CD4-positive, alpha-beta T cell treated with Interleukin-6 at 100 ng/mL for 8 hours (primary cell): Measurements from ENCODE around the gene TSHZ1.

Experiments used
- DNase-seq: peaks from one replicate; pipeline ENCODE4 v3.0.0-alpha.2; 2020; ENCODE audit warnings: mixed read lengths, low spot score

Gene TSHZ1

DNA sequence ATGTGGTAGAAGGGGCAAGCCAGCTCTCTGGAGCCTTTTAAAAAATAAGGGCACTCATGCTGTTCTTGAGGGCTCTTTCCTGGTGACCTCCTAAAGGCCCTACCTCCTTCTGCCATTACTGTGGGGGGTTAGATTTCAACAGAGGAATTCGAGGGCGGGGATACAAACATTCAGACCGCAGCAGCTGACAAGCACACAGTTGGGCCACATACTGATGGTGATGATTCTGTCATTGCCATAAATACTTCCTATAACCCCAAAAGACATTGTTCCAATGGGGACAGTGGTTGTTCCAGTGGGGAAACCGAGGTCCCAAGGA, 67.0 kb downstream of the TSHZ1 start:
- no peak for DNase-seq

DNA sequence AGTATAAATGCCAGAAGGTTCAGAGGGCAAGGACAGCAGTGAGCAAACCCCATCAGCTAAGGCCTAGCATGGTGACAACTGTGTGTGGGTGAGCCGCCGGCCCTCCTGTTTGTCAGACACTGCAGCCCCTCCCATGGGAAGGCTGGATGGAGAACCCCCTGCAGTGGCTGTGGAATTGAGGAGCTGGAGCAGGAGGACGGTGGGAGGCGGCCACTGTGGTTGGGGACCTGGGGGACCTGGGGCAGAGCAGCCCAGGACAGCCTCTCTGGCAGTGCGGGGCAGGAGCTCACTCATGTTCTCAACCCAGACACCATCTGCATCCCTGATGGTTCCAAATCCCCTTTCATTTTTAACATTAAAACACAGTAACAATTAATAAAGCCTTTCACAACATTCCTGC, 68.8 kb downstream of the TSHZ1 start:
- DNase-seq, result no peak

DNA sequence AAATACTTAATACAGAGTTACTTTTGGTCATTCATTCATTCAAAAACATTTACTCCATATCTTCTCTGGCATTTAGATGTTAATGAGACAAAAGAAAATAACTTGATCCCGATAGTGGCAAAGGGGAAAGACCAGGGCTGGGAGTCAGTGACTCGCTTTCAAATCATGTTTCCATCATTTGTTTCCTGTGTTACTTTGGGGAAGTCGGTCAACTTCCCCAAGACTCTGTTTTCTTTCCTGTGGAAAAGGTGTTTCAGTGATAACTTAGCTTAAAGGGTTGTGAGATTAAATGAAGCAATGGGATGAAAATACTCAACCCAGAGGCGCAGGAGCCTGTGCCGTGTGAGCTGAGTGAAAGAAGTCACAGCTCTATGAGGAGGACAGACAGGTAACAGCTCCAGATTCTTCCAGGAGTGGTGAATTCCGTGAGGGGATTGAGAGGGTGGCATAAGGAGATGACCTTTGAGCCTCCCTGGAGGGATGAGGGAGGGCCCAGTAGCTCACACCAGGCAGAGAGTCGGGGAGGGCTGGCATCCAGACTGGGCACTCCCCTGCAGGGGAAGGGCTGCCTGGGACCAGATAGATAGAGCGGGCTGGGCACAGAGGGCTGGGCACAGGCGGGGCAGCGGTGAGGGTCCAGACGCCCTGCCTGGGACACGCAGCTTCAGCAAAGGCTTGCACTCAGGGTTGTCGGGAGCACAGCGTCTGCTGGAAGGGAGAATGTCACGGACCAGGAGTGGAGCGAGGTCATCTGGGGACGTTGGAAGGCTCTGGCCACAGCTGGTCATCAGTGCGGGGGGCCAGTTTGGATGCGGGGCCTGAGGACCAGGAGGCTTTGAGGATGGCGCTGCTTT, 70.1 kb downstream of the TSHZ1 start:
- no peak for DNase-seq

DNA sequence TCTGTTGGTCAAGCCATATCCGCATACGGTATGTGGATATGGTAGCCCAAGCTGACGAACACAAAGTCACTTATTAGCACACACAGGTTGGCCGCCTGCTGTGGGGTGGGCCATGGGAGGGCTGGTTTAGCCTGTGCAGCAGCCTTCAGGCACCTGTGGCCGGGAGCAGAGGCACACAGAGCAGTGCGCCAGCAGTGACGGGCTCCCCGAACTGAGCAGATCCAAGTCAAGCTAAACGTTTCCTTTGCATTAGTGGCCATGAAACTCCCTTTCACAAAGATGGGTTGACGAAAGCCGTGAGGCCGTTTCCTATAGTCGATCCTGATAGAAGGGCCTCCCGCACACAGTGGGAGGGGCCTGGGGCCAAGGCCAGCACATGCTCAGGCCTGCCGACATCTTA, 72.1 kb downstream of the TSHZ1 start:
- no peak for DNase-seq

DNA sequence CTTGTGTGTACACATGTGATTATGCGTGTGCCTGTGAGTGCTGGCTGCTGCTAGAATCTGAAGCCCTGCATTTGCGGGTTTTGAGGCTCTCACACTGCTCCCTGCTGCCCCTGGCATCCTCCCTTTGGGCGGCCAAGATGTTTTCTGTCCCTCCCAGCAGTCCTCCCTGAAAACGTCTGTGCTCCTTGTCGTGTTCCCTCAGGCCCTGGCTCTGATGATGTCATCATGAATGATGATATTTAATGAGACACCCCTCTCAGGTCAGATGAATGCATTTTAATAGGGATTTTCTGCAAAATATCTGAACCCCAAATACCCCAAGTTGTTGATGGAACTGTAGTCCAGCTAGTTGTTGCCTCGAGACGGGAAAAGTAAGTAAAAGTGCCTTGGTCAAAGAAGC, 73.1 kb downstream of the TSHZ1 start:
- no peak for DNase-seq

DNA sequence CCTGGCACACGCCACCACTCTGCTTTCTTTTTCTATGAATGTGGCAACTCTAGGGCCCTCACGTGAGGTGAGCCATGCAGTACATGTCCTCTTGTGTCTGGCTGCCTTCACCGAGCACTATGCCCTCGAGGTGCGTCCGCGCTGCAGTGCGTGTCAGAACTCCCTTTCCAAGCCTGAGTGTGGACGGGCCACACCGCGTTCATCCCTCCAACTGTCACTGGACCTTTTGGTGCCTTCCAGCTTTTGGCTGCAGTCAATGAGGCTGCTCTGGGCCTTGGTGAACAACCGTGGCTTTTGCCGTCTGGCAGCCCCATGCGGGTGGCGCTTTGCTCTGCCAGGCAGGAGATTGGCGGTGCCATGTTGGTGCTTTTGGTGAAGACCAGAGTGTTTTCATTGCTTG, 74.0 kb downstream of the TSHZ1 start:
- no peak for DNase-seq

DNA sequence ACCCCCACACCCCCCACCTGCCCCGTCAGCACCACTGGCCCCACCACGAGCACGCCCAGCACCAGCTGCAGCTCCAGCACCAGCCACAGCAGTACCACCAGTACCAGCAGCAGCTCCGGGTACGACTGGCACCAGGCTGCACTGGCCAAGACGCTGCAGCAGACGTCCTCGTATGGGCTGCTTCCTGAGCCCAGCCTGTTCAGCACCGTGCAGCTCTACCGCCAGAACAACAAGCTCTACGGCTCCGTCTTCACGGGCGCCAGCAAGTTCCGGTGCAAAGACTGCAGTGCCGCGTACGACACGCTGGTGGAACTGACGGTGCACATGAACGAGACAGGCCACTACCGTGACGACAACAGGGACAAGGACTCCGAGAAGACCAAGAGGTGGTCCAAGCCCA, 75.3 kb downstream of the TSHZ1 start:
- no peak for DNase-seq

DNA sequence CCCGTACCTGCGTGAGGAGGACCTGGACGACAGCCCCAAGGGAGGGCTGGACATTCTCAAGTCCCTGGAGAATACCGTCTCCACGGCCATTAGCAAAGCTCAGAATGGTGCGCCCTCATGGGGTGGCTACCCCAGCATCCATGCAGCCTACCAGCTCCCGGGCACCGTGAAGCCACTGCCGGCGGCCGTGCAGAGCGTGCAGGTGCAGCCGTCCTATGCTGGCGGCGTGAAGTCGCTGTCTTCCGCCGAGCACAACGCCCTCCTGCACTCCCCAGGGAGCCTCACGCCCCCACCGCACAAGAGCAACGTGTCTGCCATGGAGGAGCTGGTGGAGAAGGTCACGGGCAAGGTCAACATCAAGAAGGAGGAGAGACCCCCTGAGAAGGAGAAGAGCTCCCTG, 76.4 kb downstream of the TSHZ1 start:
- no peak for DNase-seq

DNA sequence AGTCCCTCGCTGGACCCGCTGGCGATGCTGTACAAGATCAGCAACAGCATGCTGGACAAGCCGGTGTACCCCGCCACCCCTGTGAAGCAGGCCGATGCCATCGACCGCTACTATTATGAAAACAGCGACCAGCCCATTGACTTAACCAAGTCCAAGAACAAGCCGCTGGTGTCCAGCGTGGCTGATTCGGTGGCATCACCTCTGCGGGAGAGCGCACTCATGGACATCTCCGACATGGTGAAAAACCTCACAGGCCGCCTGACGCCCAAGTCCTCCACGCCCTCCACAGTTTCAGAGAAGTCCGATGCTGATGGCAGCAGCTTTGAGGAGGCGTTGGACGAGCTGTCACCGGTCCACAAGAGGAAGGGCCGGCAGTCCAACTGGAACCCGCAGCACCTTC, 77.1 kb downstream of the TSHZ1 start:
- no peak for DNase-seq

DNA sequence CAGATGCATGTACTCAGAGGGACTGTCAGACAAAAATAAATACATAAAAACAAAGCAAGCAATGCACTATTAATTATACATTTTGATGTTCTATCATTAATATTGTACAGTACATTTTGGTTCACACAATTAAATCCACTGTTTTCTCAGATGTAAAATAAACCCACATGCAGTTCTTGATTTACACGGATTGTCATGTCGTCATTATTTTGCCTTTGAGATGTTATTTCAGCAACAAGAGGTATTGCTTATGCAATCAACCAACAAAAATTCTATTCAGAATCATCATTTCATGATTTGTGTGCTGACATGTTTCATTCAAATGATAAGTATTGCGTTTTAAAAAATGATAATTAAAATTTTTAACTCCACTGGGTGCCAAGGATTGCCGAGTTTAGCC, 79.2 kb downstream of the TSHZ1 start:
- no peak for DNase-seq

DNA sequence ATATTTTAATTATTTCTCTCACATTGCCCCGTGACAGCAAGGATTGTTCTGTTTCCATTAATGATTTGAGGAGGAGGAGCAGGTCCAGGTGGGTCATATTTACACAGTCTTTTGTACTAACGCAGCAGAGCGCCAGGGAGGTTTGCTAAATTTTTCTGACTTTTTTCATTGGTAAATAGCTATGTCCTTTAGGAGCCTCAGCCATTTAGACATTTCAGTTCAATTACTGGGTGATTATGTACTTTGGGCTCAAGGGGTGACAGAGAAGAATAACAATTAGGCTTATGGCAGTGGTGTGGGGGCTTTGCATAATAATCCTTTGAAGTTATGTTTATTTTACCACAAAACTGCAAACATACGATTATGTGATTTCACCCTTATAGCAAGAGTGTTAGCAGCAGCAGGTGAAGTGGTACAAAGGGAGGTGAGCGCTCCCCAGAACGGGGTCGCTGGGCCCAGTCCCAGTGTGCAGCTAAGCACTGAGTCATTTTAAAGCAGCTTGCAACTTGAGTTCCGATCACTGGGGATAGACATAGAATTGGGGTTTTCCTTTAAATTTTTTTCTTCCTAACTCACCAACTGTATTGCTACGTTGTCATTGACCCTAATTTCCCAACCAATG, 80.3 kb downstream of the TSHZ1 start:
- DNase-seq, result no peak

DNA sequence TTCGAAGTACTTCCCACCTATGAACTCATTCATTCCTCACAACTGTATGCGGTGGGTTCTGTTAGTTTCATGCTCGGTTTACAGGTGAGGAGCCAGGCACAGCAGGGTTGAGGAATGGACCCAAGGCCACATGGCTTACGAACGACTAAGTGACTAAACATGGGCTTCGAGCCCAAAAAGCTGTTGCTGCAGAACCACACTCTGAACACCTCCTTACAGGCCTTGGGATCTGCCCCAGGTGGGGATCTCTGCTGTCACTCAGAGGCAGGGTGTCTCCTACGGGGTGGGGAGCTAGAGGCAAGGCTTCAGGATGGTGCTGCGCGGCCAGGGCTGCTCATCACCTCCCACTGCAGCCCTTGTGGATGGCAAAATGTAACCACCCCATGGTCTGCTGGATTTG, 80.9 kb downstream of the TSHZ1 start:
- no peak for DNase-seq

DNA sequence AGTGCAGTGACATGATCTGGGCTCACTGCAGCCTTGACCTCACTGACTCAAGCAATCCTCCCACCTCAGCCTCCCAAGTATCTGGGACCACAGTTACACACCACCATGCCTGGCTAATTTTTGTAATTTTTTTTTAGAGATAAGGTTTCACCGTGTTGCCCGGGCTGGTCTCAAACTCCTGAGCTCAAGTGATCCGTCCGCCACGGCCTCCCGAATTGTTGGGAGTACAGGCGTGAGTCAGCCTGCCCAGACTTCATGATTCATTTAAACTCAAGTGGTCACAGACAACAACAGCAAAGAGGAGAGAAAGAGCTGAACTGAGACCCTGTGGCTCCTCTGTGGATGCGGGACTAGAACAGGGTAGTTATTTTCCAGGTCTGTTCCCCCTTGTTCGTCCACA, 83.0 kb downstream of the TSHZ1 start:
- no peak for DNase-seq

DNA sequence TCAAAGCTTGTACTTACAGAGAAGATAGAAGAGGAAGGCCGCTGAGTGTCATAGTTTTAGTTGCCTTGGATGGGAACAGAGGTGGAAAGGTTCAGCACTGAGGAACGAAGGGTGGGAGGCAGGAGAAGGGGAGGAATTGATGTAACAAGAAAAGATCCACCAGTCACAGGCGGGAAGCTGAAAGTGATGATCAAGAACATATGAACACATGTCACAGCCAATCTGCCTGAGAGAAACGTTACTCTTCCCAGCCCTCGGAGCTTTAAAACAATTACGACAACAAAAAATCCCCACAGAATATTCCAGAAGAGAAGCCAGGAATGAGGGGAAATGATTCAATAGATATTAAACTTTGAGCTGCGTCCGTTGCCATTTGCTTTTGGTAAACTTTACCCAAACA, 87.1 kb downstream of the TSHZ1 start:
- no peak for DNase-seq

DNA sequence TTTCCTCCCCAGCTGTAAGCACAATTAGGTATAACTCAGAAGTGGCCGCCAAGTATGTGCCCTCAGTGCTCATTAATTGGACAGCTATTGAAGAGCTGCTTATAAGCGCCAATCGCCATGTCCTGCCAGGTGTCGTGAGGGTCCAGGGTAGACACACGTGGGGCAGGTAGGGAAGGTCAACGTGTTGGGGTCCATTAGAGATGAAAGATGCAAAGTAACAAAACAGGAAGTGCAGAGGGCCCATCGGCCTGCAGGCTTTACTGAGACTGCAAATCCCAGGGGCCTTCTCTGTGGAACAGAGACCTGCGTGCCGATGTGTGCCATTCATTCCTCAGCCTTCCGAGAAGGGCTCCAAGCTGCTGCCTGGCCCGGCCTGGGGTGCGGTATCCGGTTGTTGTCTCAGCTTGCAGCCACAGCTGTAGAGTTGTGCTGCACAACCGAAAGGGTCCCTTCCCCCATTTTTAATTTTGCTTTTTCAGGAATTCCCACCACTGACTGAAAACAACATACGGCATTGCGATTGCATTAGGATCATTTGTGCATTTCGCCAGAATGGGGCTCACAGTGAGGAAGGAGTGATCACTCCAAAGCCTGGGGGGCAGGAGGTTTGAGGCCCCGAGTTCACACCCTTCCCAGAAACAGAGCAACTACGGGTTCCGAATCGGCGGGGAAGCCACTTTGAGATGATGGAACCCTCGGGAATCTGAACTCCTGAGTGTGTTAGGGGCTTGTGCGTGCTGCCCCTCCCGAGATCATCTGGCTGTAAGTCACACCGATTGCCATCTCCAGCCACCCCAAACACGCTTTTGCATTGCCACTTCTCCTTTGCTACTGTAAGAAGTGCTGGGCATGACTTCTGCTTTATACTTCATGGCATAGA, 94.3 kb downstream of the TSHZ1 start:
- no peak for DNase-seq

DNA sequence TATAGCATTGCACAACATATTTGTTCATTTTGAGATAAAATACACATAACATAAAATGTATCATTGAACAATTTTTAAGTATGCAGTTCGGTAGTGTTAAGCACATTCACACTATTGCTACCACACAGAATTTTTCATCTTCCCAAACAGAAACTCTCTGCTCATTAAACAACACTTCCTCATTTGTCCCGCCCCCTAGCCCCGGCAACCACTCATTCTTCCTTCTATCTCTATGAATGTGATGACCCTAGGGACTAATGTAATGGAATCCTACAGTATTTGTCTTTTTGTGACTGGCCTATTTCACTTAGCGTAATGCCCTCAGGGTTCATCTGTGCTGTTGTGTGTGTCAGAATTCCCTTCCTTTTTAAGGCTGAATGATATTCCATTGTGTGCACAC, 95.4 kb downstream of the TSHZ1 start:
- no peak for DNase-seq

DNA sequence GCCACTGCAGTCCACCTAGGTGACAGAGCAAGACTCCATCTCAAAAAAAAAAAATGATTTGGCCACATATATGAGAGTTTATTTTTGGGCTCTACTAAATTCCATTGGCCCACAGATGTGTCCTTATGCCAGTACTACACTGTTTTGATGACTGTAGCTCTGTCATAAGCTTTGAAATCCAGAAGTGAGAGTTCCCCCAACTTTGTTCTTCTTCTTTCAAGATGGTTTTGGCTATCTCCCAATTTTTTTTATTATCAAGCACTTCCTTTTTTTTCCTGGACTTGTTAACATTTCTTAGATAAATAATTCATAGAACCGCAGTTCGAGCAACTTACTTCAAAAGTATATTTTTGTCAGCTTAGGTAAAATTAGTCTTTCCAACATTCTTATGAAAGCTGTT, 96.9 kb downstream of the TSHZ1 start:
- no peak for DNase-seq

DNA sequence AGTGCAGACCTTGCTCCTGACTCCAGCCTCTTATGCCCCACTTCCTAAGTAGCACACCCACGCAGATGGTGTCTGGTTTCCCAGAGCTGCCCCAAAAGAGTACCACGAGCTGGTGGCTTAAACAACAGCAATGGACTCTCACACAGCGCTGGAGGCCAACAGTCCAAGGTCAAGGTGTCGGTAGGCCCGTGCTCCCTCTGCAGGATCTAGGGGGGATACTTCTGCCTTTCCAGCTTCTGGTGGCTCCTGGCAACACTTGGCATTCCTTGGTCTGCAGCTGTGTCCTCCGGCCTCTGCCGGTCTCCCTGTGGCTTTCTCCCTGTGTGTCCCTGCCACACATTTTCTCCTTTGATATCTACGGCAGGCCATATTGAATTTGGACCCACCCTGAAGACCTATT, 99.0 kb downstream of the TSHZ1 start:
- no peak for DNase-seq

DNA sequence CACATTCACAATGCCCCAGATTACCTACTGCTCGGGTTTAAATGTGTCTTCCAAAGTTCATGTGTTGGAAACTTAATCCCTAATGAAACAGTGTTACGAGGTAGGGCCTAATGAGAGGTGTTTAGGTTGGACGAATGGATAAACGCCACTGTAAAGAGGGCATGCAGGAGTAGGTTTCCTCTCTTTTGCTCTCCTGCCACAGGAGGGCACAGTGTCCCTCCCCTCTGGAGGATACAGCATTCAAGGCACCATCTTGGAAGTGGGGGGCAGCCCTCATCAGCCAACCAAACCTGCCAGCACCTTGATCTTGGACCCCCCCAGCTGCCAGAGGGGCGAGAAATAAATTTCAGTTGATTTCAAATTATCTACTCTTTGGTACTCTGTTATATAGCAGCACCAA, 103.5 kb downstream of the TSHZ1 start:
- no peak for DNase-seq

DNA sequence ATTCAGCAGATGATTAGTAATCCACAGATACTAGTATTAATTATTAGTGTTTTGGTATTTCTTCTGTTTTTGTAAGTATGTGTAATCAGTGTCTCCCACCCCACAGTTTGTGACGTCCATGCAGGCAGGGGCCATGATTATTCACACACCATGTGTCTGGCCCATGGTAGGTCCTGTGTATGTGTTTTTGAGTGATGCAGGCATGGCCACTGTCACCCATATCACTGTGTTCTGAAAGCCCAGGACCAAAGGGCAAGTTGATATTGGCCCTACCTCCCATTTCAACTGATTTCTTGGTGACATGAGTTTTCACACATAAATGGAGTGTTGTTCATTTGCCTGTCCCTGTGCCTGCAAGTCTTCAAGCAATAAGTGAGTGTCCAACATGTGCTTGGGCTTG, 104.0 kb downstream of the TSHZ1 start:
- DNase-seq, result no peak

DNA sequence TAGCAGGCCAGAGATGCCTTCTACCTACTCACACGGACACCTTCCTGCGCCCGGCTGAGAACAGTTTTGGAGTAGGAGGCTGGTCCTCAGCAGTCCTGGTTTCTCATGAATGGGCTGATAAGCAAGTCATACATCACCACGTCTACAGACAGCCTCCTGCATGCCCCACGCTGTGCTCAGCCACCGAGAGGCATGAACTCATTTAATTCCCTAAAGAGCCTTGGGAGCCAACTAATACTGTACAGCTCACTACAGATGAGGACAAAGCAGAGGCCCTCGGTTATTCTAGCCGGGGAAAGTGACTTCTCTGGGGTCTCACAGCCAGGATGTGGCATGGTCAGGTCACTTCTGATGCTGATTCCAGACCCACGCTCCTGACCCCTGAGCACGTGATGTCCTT, 105.6 kb downstream of the TSHZ1 start:
- no peak for DNase-seq

DNA sequence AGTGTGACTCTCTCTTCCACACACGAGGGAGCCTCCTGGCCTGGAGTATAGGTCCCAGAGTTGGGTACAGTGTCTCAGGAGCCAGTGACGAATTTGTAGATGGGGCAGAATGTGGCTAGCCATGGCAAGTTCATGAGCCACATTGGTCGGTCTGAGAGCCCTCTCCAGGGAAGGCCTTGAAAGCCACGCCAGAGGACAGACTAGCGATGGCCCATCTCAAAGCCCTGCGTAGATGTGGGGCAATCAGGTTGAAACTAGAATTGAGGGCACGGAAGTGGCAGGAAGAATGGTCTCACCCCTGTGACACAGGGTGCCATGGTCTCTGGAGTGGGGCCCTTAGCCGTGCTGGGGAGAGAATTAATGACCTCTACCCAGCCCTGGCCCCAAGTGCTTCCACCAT, 106.2 kb downstream of the TSHZ1 start:
- DNase-seq, result no peak

DNA sequence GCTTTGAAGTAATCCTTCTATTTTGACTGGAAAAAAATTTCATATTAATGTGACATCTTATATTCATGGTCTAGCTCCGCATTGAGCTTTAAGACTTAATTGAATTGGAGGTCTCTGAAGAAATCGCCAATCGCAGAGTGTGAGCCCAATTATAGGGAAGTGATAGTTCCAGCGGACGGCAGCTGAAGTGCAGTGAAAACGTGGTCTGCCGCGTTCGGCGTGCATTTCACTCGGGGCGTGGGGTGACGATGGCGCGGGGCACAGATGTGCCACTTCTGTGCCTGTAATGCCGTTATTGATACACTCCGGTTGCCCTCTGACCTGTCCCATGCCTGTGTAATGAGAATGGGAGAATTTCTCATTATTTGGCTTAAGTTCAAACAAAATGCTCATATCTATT, 106.7 kb downstream of the TSHZ1 start:
- DNase-seq, result no peak
